ENCODE data around the gene BRINP1.
"Not testable (repeated sequence)": the region's sequence is repeated elsewhere in the genome, so short reads cannot be mapped to it uniquely, and the experiment has no call there.

BRINP1 gene

DNA sequence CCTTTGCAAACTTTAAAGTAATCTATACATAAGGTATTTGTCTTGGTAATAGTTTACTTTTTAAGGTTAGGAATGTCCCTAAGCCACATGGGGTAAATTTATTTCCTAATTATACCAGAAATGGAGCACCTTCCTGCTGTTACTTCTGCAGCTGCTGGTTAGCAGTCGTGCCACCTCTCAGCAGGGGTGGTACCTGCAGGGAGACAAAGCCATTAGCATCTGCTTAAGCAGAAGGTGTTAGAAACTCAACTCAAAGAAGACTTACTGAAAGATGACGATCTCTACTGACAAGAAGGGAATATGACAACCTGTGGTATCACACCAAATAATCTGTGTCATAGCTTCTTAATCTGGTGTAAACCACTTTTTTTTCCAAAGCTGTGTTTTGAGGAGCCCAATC lies 173.7 kb downstream of the BRINP1 start:
- no peak for DNase-seq

DNA sequence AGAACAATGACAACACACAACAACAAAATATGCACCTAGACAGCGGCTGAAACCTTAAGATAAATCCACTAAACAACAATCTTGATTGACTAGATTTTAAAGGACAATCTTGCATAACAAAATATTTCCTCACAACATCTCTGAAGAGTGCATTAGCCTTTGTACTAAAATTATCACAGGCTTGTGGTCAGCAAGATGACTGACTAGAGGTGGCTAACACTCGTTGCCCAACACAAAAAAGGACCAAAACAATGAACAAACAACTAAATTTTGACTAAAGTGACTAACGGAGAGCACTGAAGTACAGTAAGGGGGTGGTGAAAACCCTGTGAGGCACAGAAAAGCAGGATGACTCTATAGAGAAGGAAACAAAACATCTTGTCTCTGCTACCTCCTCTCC lies 183.9 kb downstream of the BRINP1 start:
- DNase-seq: no peak

DNA sequence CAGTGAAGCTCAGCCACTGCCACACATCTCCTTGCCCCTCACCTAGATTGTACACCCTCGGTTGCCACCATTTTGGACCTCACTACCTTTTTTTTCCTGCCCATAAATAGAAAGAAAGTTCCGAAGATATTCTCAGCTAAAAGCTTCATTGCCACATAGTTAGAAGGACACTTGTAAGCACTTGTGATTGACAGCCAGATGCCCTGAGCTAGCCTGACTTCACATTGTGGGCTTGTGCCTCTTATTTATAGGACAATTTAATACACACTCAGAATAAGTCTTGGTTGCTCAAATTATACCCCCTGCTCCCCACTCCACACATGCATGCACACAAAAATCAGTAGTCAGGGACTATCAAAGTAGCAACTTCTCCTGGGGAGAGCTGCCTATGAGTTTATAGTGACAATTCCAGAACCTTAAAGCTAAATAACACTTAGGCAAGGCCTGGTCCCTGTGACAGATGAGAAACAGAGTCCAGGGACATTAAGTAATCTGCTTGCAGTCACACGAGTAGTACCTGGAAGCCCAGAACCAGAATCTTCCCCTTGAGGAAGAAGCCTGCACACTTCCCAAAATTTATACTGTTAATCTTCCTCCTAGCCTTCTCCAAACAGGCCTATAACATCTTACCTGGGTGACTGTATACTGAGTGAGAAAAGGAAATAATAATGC lies 184.8 kb downstream of the BRINP1 start:
- no peak for DNase-seq

DNA sequence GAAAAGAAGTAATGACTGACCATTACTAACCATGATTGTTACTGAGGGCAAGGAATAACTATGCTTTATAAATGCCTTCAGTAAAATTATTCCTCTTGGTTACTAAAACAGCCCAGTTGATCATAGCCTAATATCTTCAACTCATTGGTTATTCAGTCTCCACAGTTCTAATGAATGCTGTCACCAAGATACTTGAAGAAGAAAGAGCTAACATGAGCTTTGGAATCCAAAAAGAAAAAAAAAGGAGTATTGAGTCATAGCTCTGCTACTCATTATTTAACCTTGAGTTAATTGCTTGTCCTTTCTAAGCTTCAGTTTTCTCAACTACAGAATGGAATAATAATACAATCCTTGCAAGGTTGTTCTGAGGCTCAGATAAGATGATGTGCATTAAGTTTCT lies 187.7 kb downstream of the BRINP1 start:
- no peak for DNase-seq

DNA sequence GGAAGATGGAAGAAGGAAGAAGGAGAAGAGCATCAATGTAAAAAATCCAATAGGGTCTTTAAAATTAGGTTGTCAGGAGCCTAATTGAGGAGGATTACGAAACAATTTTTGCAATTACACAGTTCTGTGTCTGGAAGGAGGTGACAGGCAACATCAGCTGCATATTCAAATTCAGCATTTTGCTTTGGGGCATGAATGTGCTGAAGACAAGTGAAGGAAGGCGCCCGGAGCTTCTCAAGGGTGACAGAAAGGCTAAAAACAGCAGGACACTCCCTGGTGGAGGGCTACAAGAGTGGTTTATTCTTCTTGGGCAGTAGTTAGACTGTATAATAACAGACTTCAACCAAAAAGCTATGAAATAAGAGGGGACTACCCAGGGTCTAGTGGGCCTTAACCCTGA lies 188.3 kb downstream of the BRINP1 start:
- DNase-seq: no peak

DNA sequence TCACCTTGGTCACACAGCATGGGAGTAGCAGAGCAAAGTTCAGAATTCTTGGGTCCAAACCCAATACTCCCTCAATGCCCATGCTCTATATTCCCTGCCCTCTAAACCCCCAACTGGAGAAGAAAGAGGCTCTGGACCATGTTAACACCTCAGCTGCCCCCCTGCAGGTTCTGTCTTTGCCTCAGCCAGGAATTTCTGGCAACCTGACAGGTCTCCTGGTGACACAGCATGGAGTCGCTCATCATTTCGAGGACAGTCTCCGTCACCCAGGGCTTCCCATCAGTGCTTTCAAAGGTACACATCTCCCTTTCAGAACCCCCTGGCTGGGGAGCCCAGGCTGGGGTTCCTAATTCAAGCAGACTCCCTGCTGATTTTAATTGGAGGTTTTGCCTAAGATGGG lies 189.5 kb downstream of the BRINP1 start:
- DNase-seq: no peak

DNA sequence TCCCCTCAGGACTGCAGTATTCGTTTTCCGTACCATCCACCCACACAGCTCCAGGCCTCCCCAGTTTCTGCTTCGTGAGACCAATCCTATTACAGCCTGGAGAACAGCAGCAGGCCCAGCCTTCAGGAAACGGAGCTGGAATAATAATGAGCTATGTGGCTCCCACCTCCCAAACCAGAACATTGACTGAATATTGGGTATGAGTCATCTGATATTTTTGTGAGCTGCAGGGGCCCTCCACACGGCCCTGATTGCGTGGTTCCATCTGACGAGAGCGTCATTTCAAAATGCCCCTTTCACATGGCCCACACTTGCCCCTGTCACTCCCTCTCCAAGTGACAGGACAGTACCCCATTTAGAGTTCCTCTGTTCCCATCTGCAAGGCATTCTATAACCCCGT lies 192.0 kb downstream of the BRINP1 start:
- DNase-seq: no peak

DNA sequence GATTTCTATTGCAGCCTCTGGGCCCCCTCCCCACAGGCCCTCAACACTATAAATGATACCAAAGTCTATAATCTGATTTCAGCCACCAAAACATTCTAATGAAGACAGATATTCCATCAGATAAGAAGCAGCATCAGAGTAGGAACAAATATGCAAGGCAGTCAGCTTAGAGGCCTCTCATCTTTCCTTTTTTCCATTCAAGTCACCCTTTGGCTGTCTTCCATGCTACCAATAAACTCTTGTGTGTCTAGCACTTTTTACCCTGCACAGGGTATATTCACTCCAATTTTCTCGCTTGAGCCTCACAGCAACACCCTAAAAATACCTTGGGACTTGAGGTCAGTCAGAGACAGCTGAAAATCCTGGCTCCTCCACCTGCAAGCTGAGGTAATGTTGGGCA lies 193.7 kb downstream of the BRINP1 start:
- no peak for DNase-seq

DNA sequence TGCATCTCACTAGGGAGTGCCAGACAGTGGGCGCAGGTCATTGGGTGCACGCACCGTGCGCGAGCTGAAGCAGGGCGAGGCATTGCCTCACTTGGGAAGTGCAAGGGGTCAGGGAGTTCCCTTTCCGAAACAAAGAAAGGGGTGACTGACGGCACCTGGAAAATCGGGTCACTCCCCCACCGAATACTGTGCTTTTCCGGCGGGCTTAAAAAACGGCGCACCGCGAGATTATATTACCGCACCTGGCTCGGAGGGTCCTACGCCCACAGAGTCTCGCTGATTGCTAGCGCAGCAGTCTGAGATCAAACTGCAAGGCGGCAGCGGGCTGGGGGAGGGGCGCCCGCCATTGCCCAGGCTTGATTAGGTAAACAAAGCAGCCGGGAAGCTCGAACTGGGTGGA lies 200.0 kb downstream of the BRINP1 start:
- DNase-seq: not testable (repeated sequence)

DNA sequence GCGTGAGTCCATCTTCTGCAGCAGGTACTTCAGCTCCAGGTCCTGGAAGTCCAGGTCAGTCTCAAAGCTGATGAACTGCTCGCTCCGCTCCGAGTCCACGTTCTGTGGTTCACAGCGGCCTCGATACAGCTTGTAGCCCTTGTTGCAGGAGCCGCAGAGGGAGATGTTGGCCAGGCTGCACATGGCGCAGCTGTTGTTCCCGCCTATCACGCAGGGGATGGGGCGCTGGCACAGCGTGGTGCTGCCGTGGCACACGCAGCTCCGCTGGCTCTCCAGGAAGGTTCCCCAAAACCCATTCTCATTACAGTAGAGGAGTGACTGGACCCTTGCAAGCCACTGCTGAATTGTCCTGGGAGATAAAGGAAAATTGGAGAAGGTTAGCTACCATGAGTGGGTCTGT lies 201.4 kb downstream of the BRINP1 start:
- DNase-seq: no peak

DNA sequence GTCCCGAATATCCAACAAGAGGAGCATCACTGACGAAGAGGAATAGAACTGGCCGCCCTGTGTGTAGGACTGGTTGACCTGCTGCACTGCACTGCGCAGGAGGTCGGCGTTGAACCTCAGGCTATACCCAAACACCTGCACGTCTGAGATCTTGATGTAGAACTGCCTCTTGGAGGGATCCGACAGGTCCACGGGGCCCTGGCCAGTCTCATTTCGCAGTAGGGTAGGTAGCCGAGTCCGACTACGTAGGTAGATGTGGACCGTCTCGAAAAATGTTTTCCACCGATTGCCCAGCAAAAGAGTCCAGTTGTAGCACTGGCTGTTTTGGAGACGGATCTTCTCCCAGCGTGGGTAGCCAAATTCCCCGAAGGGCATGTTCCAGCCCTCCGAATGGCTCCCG lies 202.0 kb downstream of the BRINP1 start:
- no peak for DNase-seq

DNA sequence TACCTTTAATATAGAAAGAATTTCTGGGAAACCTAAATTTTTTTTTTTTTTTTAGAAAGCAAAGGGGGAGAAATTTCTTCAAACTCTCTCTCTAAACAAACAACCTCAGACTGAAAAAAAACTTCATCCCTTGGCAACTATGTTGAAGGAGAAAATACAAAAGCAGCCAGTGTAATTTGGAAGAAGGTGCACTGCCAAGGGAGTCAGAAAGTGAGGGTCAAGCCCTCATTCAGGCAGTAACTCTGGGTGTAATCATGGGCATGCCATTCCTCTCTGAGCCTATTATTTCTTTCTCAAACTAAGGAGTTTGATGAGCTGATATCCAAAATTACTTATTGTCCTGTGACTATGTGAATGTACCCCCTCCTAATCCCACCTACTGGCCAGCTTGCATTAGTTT lies 203.1 kb downstream of the BRINP1 start:
- no peak for DNase-seq

DNA sequence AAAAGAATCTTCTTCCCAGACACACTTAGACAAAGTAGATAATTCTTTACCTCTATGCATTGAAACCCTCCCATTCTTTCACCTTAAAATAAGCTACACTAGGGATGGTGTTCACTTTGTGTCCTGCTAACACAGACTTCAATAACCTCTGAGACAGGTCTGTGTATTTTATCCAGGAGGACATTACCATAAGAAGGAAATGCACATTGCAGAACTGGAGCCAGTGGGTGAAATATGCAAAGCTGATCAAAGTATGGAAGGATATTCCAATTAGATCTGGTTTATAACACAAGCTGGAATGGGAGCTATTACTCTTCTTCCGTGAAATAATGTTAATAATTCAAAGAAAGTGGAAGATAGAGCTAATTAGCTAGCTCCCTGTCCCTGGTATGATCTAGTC lies 204.1 kb downstream of the BRINP1 start:
- DNase-seq: no peak

DNA sequence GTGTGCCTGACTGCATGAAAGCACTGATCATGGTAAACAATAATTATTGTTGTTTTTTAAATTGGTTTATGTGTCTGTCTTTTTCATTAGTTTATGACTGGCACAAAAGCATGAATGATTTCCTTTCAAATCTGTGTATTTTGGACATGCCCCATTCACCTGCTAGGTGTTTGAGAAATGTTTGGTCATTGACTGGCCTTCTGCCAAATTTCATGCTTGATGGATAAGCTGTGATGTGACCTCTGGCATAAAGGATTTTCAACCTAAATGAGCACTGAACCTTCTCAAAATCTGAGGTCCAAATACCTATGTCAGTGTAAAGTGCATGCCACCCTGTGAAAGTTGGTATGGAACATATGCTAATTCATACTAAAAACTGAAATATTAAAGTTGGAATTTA lies 204.5 kb downstream of the BRINP1 start:
- no peak for DNase-seq

DNA sequence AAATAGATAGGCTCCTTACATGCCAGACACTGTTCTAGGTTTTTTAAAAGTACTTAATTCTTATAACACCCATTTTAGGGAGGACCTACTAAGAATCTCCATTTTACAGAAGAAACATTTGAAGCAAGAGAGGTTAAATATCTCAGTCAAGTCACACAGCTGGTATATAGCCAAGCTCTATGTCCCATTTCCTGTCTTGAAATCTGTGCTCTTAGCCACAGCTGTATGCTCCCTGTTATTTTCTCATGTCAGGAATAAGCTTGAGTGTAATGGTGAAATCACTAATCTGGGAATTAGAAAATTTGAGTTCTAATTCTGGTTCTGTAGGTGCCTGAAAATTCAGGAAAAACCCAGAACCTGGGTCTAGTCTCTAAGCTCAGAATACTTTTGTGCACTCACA lies 208.7 kb downstream of the BRINP1 start:
- DNase-seq: no peak

DNA sequence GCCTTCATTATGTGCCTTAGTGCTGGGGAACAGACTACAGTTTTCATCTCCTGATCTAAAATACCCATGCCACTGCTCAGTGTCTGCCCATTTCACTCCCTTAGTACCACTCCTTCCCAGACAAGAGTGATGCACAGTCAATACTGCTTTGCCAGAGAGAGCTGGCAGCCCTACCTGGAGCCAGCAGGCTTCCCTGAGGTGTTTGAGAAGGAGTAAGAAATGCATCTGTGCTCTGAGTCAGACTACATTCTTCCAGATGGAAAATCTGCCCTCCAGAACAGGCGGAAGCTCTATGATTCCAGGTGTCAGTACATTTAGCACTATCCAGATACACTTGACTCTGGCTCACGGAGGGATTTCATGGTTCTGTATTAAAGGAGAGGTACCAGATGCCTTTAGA lies 209.8 kb downstream of the BRINP1 start:
- no peak for DNase-seq

DNA sequence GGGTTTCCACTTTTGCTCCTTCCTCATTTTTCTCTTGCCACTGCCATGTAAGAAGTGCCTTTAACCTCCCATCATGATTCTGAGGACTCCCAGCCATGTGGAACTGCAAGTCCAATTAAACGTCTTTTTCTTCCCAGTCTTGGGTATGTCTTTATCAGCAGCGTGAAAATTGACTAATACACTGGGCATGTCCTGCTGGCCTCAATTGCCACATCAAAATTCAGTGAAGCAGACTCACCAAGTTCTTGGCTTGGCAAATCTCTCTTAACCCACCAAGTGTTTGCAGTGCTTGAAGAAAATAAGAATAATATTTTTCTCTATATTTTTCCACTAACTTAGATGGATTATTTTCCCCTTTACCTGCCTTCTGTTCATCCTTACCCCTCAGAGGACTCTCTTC lies 212.0 kb downstream of the BRINP1 start:
- DNase-seq: no peak

DNA sequence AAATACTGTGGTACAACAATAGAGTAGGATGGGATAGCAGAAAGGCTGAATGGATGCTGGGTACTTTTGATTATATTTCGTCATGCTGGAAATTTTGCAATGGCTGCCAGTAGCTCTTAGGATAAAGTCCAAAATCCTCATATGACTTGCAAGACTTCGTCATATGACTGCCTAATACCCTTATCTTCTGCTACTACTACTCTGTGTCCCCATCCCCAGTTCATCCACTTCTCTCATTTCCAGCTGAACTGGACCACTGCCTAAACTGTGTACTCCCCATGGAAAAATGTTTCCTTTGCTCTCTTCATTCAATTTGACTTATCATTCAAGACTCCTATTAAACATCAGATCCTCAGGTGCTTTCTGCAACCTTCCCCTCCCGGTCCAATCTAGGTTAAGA lies 212.9 kb downstream of the BRINP1 start:
- no peak for DNase-seq

DNA sequence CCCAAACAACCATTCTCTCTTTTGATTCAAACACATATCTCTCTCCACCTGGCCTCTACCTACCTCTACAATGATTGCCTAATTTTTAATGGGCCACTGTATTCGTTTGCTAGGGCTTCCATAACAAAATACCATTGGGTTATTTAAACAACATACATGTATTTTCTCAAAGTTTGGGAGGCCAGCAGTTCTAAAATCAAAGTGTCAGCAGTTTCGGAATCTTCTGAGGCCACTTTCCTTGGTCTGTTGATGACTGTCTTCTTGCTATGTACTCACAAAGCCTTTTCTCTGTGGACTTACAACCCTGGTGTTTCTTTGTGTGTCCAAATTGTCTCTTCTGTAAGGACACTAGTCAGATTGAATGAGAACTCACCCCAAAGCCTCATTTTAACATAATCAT lies 214.7 kb downstream of the BRINP1 start:
- DNase-seq: no peak

DNA sequence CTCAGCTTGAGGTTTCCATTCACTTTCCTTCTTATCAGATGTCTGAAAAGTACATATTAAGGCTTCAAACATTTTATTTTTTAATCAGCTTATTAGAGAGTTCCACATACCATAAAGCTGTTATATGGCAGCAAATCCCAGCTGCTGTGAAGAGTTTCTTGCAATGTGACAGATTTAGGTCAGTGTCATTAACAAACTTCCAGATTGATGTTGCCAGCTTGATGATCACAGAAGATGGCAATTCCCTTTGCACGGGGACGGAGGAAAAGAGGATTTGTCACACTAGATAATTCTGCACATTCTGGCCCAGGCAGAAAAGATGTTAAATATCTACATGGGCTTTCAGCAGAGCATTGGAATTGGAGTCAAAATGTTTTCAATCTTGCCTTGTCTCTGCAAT lies 215.8 kb downstream of the BRINP1 start:
- no peak for DNase-seq

DNA sequence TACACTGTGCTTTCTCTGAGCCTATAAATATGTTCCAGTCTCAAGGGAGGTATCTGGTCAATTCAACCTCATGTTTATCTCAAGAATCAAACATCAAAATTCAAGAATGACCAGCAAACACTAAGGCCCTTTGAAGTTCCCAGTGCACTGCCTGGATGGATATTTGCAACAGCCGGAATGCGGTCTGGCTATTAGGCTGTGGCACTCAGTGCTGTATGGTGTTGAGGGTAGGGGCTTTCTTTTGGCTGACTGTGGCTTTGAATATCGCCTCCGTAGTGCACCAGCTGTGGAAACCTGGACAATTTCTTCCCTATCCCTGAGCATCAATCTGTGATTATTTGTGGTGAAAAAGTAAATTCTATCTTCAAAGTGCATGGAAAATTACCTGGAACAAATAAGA lies 220.4 kb downstream of the BRINP1 start:
- no peak for DNase-seq

DNA sequence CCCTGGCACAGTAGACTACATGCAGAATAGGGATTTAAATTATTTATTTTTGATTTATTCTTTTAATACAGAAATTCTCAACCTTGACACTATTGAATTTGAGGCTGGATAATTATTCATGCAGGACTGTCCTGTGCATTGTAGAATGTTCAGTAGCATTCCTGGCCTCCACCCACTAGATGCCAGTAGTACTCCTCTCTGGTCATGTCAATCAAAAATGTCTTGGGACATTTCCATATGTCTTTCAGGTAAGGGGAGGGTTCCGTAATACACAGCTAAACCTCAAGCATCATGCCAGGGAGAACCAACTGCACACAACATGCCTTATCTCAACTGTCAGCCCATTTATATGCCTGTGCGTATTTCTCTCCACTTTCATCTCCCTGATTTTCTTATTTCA lies 231.8 kb downstream of the BRINP1 start:
- no peak for DNase-seq

DNA sequence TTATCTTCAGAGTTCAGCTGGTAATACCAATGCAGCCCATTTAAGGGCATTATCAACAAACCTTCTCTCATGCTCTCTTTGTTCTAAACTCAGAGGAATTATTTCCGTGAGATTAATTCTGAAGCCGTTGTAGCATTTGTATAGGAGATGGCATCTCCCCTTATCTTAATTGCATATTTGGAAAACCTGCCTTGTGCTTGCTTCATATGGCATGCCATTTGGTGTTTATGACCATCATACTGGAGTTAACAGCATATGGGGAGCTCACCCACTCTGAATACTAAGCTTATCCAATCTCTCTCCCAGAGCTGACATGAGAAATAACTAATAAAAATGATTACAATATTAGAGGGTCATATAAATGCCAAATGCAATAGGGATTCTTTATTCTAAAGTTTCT lies 243.2 kb downstream of the BRINP1 start:
- no peak for DNase-seq

DNA sequence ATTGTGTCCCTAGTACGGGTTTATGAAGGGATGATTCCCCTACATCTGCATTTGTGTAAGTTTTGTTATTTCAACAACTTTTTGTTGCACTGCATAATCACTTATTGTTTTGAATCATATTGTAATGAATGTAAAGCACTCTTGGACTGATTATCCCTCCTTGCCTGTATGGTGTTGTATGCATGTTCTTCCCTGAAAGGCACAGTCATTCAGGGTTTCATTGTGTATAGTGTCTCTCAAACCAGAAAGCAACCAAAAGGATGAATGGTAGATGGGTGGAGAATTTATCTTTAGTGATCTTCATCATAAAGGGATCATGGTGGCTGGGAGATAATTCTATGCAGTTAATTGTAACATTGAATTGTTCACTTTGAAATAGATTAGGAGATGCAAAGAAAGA lies 247.3 kb downstream of the BRINP1 start:
- DNase-seq: no peak

DNA sequence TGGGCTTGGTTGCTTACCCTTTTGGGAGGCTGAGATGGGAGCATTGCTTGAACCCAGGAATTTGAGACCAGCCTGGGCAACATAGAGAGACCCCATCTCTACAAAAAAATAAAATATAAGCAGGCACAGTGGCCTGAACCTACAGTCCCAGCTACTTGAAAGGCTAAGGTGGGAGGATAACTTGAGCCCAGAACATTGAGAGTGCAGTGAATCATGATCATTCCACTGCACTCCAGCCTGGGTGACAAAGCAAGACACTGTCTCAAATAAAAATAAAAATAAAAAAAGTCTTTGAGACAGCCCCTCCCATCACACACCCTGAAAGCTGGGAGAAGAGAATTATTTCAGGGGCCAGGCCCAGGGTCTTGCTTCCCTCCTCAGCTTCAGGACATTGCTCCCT lies 251.8 kb downstream of the BRINP1 start:
- no peak for DNase-seq
